ENCODE measurements around the gene PTPRN2. TPM values are rescaled to one million over a fixed set of nuclear protein-coding genes. Genes with fewer than 3 reads are reported as not detected.

PTPRN2 gene
- total and polyA plus RNA-seq, 2 of the 8 experiments (the other 6 are each of a cell fraction or from before 2014, with no cell fraction given), result 2.6 to 4.5 TPM

- WGBS, 2 experiments (ENCODE audit: extremely low coverage in 1 of 2, insufficient coverage in 1 of 2, insufficient read length in 1 of 2, insufficient replicate concordance in 2 of 2, low coverage in 1 of 2, low lambda C conversion rate in 2 of 2, missing lambda C conversion rate in 1 of 2), result 92% methylated on average over 7 of the region's 16 CpGs; no CpG with 5 or more reads in 1 of the 2 experiments
- Histone ChIP-seq H3K56ac (replicated peaks; ENCODE audit: insufficient read length, low read depth, low read length) (no peak overlapping the region), H2BK12ac (ENCODE audit: low read depth, low read length) (peak overlapping the region; percentile 35; the same call in 1 of the 2 replicates), H2BK15ac (ENCODE audit: low read length) (no peak overlapping the region), H4K20me1 (replicated peaks in 1 of 2; ENCODE audit: control insufficient read depth in 1 of 2, insufficient read depth in 2 of 2, low read length in 2 of 2) (peaks cover 0 to 2% of the 10 kb centered on the region in 2 experiments), H3K27me3 (replicated peaks in 1 of 4; ENCODE audit: control insufficient read depth in 3 of 4, extremely low read depth in 1 of 4, insufficient read depth in 3 of 4, low read length in 3 of 4) (no peaks in the 10 kb centered on the region), H2BK20ac (ENCODE audit: low read length) (no peak overlapping the region), H3K18ac (ENCODE audit: extremely low read depth, low read length) (no peak overlapping the region), H4K91ac (replicated peaks; ENCODE audit: insufficient read length, low read length) (no peak overlapping the region), H3K27ac (ENCODE audit: low read depth, low read length) (no peak overlapping the region), H3K36me3 (ENCODE audit: control insufficient read depth in 2 of 4, insufficient read depth in 4 of 4, low read length in 3 of 4) (no peaks in the 10 kb centered on the region), H2AFZ (ENCODE audit: low read length) (no peak overlapping the region), H3K23ac (ENCODE audit: insufficient read length) (no peak overlapping the region), H3K79me1 (ENCODE audit: low read depth, low read length) (no peaks in the 10 kb centered on the region), H3K9me3 (ENCODE audit: insufficient read depth in 2 of 2, low read depth in 1 of 2, low read length in 1 of 2) (peaks cover 0 to 4% of the 10 kb centered on the region in 2 experiments; a peak in 1 of 4 replicates), H3K14ac (ENCODE audit: insufficient read length) (no peak overlapping the region), H3K23me2 (ENCODE audit: low read depth, low read length) (no peaks in the 10 kb centered on the region), H2BK5ac (ENCODE audit: low read depth, low read length) (0 out of 2 replicates have a peak overlapping the region, but pooled peaks have one; percentile 2), H3K9ac (replicated peaks in 1 of 4; ENCODE audit: extremely low read depth in 1 of 4, low read depth in 3 of 4, low read length in 3 of 4) (no peak overlapping the region), H4K5ac (ENCODE audit: insufficient read length, low read depth, low read length) (no peak overlapping the region), H2AK5ac (ENCODE audit: low read depth, low read length) (no peak overlapping the region), H3K4ac (replicated peaks; ENCODE audit: insufficient read length, low read depth, low read length) (no peak overlapping the region), H3K4me1 (replicated peaks in 1 of 4; ENCODE audit: control insufficient read depth in 3 of 4, insufficient read depth in 4 of 4, low read length in 3 of 4) (peaks cover 0 to 4% (median 0%) of the 10 kb centered on the region in 4 experiments; a peak in 1 of 7 replicates), H3K4me2 (ENCODE audit: insufficient read depth in 1 of 2, low read depth in 2 of 2, low read length in 2 of 2) (no peak overlapping the region), H3K79me2 (ENCODE audit: control insufficient read depth in 1 of 2, insufficient read depth in 2 of 2, low read length in 2 of 2) (no peaks in the 10 kb centered on the region), H3K4me3 (ENCODE audit: extremely low read depth in 1 of 4, insufficient read depth in 2 of 4, low read depth in 3 of 4, low read length in 4 of 4) (no peak overlapping the region), H4K8ac (ENCODE audit: extremely low read depth, insufficient read depth, low read length) (no peak overlapping the region), H2BK120ac (replicated peaks; ENCODE audit: low read depth, low read length) (no peak overlapping the region)
- POLR2A ChIA-PET (ENCODE audit: partially characterized antibody), result no interaction called here
- CTCF ChIA-PET (ENCODE audit: partially characterized antibody), result interaction anchor here (0.9 kb wide), 1 partner anchor 148 kb away, joined by 3 read pairs; no protein-coding TSS in a partner anchor
- FAIRE-seq (no peak), DNase-seq (ENCODE audit: low read depth in 1 of 2, low spot score in 2 of 2) (no peak)
- TF ChIP-seq, protein P1, sequence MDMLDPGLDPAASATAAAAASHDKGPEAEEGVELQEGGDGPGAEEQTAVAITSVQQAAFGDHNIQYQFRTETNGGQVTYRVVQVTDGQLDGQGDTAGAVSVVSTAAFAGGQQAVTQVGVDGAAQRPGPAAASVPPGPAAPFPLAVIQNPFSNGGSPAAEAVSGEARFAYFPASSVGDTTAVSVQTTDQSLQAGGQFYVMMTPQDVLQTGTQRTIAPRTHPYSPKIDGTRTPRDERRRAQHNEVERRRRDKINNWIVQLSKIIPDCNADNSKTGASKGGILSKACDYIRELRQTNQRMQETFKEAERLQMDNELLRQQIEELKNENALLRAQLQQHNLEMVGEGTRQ (IDR thresholded peaks at IDR 0.05; ENCODE audit: low read length), result no peak
- TF ChIP-seq RXRA (IDR thresholded peaks at IDR 0.05; ENCODE audit: insufficient read depth, low read depth, low read length), result no peak
- TF ChIP-seq JUN (IDR thresholded peaks at IDR 0.05; ENCODE audit: low read depth, low read length), result no peak
- TF ChIP-seq HDAC2 (IDR thresholded peaks at IDR 0.05; ENCODE audit: borderline replicate concordance in 1 of 2, low read depth in 2 of 2, low read length in 2 of 2), result no peak
- TF ChIP-seq KDM4A (IDR thresholded peaks at IDR 0.05; ENCODE audit: low read depth, low read length, severe bottlenecking), result no peak
- no peak for TF ChIP-seq MAFK (IDR thresholded peaks at IDR 0.05; ENCODE audit: low read depth, low read length)
- no peak for TF ChIP-seq BACH1 (IDR thresholded peaks at IDR 0.05; ENCODE audit: low read length)
- TF ChIP-seq POLR2AphosphoS5 (IDR thresholded peaks at IDR 0.05; ENCODE audit: low read depth, low read length), result no peak
- no peak for TF ChIP-seq EP300 (IDR thresholded peaks at IDR 0.05; ENCODE audit: borderline replicate concordance in 1 of 2, low read depth in 2 of 2, low read length in 2 of 2)
- no peak for TF ChIP-seq RAD21 (IDR thresholded peaks at IDR 0.05 in 1 of 2, conservative IDR thresholded peaks at IDR 0.05 in 1 of 2; ENCODE audit: low read depth in 2 of 2, low read length in 2 of 2)
- no peak for TF ChIP-seq CREB1 (IDR thresholded peaks at IDR 0.05)
Measured at GRCh38 chr7:158534598-158534997, 53.0 kb downstream of the PTPRN2 start.

Measured in H1 (cell line).